ENCODE measurements around the gene CLIC5. TPM values are rescaled to one million over a fixed set of nuclear protein-coding genes. Genes with fewer than 3 reads are reported as not detected.
A peak's percentile ranks its signal among the peaks of the same experiment; 100 is the strongest.

The CLIC5 gene
- total RNA-seq, 2 experiments from 2014 or later = 0.03 to 0.08 TPM

DNA sequence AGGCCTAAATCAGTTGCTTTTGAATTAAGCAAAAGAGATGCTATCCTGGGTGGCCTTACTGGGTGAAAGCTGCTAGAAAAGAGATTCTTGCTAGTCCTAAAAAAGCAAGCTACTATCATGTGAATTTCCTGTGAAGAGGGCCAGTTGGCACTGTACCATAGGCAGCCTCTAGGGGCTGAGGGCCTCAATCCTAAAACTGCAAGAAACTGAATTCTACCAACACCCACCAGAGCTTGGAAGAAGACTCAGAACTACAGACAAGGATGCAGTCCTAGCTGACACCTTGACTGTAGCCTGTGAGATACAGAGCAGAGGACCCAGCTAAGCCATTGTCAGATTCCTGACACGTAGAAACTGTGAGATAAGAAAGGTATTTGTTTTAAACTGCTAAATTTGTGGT lies 24.5 kb downstream of the CLIC5 start:
- H3K9me2 ChIP-seq (ENCODE audit: insufficient read depth, low read length) = no peaks in the 10 kb centered on the region
- intact Hi-C loops (cut with micrococcal nuclease; ENCODE audit: unreplicated experiment) = no loop called here
- H3K4me3 ChIP-seq (ENCODE audit: low read depth, low read length, poor library complexity, severe bottlenecking) = no peak overlapping the region
- no peaks in the 10 kb centered on the region for H3K36me3 ChIP-seq (ENCODE audit: insufficient read depth, low read length)
- BruUV-seq (replicated peaks) = no TSS peak
- TF ChIP-seq EZH2phosphoT487 (IDR thresholded peaks at IDR 0.05; ENCODE audit: borderline replicate concordance, low read depth, low read length) = no peak
- TF ChIP-seq, protein P1, sequence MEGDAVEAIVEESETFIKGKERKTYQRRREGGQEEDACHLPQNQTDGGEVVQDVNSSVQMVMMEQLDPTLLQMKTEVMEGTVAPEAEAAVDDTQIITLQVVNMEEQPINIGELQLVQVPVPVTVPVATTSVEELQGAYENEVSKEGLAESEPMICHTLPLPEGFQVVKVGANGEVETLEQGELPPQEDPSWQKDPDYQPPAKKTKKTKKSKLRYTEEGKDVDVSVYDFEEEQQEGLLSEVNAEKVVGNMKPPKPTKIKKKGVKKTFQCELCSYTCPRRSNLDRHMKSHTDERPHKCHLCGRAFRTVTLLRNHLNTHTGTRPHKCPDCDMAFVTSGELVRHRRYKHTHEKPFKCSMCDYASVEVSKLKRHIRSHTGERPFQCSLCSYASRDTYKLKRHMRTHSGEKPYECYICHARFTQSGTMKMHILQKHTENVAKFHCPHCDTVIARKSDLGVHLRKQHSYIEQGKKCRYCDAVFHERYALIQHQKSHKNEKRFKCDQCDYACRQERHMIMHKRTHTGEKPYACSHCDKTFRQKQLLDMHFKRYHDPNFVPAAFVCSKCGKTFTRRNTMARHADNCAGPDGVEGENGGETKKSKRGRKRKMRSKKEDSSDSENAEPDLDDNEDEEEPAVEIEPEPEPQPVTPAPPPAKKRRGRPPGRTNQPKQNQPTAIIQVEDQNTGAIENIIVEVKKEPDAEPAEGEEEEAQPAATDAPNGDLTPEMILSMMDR (conservative IDR thresholded peaks at IDR 0.05; ENCODE audit: low read length) = peak; percentile 43; the same call in 1 of the 2 replicates
- ChIA-PET CTCF (ENCODE audit: unreplicated experiment) (no interaction called here), POLR2A (no interaction called here)
- H3K79me2 ChIP-seq (ENCODE audit: insufficient read depth, low read depth, low read length) = no peaks in the 10 kb centered on the region
- no peaks in the 10 kb centered on the region for H4K20me1 ChIP-seq (ENCODE audit: insufficient read depth, low read length)
- no peaks in the 10 kb centered on the region for H3K4me1 ChIP-seq (ENCODE audit: insufficient read depth, low read length, poor library complexity, severe bottlenecking)
- no peak overlapping the region for H3K27ac ChIP-seq (ENCODE audit: low read depth, low read length, poor library complexity, severe bottlenecking)
- H2AFZ ChIP-seq (ENCODE audit: low read length) = no peak overlapping the region
- no peak overlapping the region for H3K4me2 ChIP-seq (ENCODE audit: low read length)
- H3K9me3 ChIP-seq (ENCODE audit: low read length) = no peaks in the 10 kb centered on the region
- no peak for DNase-seq (ENCODE audit: low spot score)

DNA sequence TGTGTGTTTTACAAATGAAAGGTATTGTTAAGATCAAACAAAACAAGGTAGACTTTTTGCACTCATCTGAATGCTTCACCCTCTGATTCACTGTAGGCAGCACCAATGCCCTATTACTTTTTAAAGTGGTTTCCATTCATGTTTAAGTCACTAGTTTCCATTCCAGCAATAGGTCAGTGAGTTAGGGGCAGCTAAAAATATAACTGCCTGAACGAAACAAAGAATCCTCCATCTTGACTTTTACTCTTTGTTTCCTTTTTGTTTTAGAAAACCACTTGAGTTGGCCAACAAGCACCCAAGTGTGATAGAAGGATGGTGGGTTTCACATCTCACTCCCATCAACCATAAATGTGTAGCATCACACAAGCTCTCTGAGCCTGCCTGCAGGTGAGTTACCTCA lies 25.5 kb downstream of the CLIC5 start:
- Histone ChIP-seq H4K20me1 (ENCODE audit: insufficient read depth, low read length) (no peaks in the 10 kb centered on the region), H3K4me3 (ENCODE audit: low read depth, low read length, poor library complexity, severe bottlenecking) (no peak overlapping the region), H3K9me3 (ENCODE audit: low read length) (no peaks in the 10 kb centered on the region), H3K4me1 (ENCODE audit: insufficient read depth, low read length, poor library complexity, severe bottlenecking) (no peaks in the 10 kb centered on the region), H3K4me2 (ENCODE audit: low read length) (no peak overlapping the region), H3K36me3 (ENCODE audit: insufficient read depth, low read length) (no peaks in the 10 kb centered on the region), H3K79me2 (ENCODE audit: insufficient read depth, low read depth, low read length) (no peaks in the 10 kb centered on the region), H3K9me2 (ENCODE audit: insufficient read depth, low read length) (no peaks in the 10 kb centered on the region), H3K27ac (ENCODE audit: low read depth, low read length, poor library complexity, severe bottlenecking) (no peak overlapping the region), H2AFZ (ENCODE audit: low read length) (no peak overlapping the region)
- TF ChIP-seq, protein P1 (conservative IDR thresholded peaks at IDR 0.05; ENCODE audit: low read length) = no peak
- TF ChIP-seq EZH2phosphoT487 (IDR thresholded peaks at IDR 0.05; ENCODE audit: borderline replicate concordance, low read depth, low read length) = no peak
- ChIA-PET CTCF (ENCODE audit: unreplicated experiment) (no interaction called here), POLR2A (interaction anchor here (1.4 kb wide), 1 partner anchor 12 kb away, joined by 4 read pairs; no protein-coding TSS in a partner anchor)
- intact Hi-C loops (cut with micrococcal nuclease; ENCODE audit: unreplicated experiment) = no loop called here
- DNase-seq (ENCODE audit: low spot score) = no peak
- BruUV-seq (replicated peaks) = no TSS peak

DNA sequence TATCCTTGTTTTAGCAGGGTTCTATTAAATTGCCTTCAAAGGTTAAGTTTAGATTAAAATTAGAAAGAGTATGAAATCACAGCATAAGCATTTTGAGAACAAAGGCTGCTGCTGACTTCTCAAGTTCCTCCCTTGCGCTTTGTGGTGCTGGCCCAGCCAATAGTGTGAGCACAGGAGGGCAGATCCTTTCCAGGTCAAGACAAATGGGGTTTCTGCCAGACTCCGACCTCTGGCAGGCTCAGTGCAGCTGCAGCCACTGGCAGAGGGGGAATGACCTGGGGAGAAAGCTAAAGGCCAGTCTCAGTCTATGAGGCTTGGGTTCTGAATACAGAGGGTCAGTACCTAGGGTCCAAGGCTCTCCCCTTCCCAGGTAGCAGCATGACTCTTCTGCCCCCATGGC lies 27.0 kb downstream of the CLIC5 start:
- BruUV-seq (replicated peaks) = no TSS peak
- H3K4me3 ChIP-seq (ENCODE audit: low read depth, low read length, poor library complexity, severe bottlenecking) = no peak overlapping the region
- TF ChIP-seq, protein P1 (conservative IDR thresholded peaks at IDR 0.05; ENCODE audit: low read length) = no peak
- TF ChIP-seq EZH2phosphoT487 (IDR thresholded peaks at IDR 0.05; ENCODE audit: borderline replicate concordance, low read depth, low read length) = no peak
- no peaks in the 10 kb centered on the region for H3K79me2 ChIP-seq (ENCODE audit: insufficient read depth, low read depth, low read length)
- H2AFZ ChIP-seq (ENCODE audit: low read length) = no peak overlapping the region
- H3K9me2 ChIP-seq (ENCODE audit: insufficient read depth, low read length) = no peaks in the 10 kb centered on the region
- intact Hi-C loops (cut with micrococcal nuclease; ENCODE audit: unreplicated experiment) = no loop called here
- H3K27ac ChIP-seq (ENCODE audit: low read depth, low read length, poor library complexity, severe bottlenecking) = no peak overlapping the region
- no peak overlapping the region for H3K4me2 ChIP-seq (ENCODE audit: low read length)
- ChIA-PET CTCF (ENCODE audit: unreplicated experiment) (no interaction called here), POLR2A (interaction anchor here (1.4 kb wide), 1 partner anchor 13 kb away, joined by 4 read pairs; no protein-coding TSS in a partner anchor)
- H3K4me1 ChIP-seq (ENCODE audit: insufficient read depth, low read length, poor library complexity, severe bottlenecking) = no peaks in the 10 kb centered on the region
- no peaks in the 10 kb centered on the region for H4K20me1 ChIP-seq (ENCODE audit: insufficient read depth, low read length)
- H3K9me3 ChIP-seq (ENCODE audit: low read length) = no peaks in the 10 kb centered on the region
- no peaks in the 10 kb centered on the region for H3K36me3 ChIP-seq (ENCODE audit: insufficient read depth, low read length)
- DNase-seq (ENCODE audit: low spot score) = no peak
